ENCODE results near the gene HNRNPM. TPM values are rescaled to one million over a fixed set of nuclear protein-coding genes. Genes with fewer than 3 reads are reported as not detected.

HNRNPM gene
- total RNA-seq, 1 donor from 2014 or later, result 59.0 TPM

GRCh38 chr19:8457827-8458226 lies 13.1 kb downstream of the HNRNPM start:
- no peak overlapping the region for H3K4me3 ChIP-seq (ENCODE audit: low read length in 3 of 3)
- H3K9me3 ChIP-seq (ENCODE audit: control insufficient read depth in 3 of 3, low read length in 3 of 3), result no peaks in the 10 kb centered on the region
- H3K27ac ChIP-seq (ENCODE audit: low read depth, low read length), result no peak overlapping the region
- H3K9ac ChIP-seq (ENCODE audit: low read depth in 1 of 3, low read length in 3 of 3), result peak overlapping the region in 1 of 3 donors; percentile 24
- H3K36me3 ChIP-seq (ENCODE audit: control insufficient read depth in 3 of 3, insufficient read depth in 3 of 3, low read length in 3 of 3), result peaks cover 3 to 13% (median 8%) of the 10 kb centered on the region in 3 donors
- peaks cover 79 to 90% (median 90%) of the 10 kb centered on the region in 3 donors for H3K4me1 ChIP-seq (ENCODE audit: control insufficient read depth in 3 of 3, insufficient read depth in 3 of 3, low read length in 3 of 3)
- no peaks in the 10 kb centered on the region for H3K27me3 ChIP-seq (ENCODE audit: control insufficient read depth in 3 of 3, insufficient read depth in 3 of 3, low read length in 3 of 3)

DNA sequence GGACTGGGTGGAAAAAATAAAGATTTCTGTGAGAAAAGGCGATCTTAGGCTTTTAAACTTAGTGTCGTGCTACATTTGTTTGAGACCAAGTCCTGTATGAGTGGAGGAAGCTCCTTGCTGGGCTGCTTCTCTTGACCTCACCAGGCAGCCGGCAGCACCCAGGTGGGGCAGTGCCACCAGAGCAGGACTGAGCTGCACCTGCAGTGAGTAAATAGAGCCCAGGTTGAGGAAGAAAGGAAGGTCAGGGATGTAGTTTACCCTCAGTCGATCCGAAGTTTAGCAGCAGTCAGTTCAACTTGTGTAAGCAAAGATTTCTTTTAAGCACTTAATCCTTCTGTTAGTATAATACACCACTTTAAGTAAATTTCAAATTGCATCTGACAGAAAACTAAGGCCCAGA lies 13.6 kb downstream of the HNRNPM start:
- Histone ChIP-seq H3K27me3 (ENCODE audit: control insufficient read depth in 3 of 3, insufficient read depth in 3 of 3, low read length in 3 of 3) (no peaks in the 10 kb centered on the region), H3K4me3 (ENCODE audit: low read length in 3 of 3) (no peak overlapping the region), H3K9me3 (ENCODE audit: control insufficient read depth in 3 of 3, low read length in 3 of 3) (no peaks in the 10 kb centered on the region), H3K36me3 (ENCODE audit: control insufficient read depth in 3 of 3, insufficient read depth in 3 of 3, low read length in 3 of 3) (peaks cover 8 to 14% (median 8%) of the 10 kb centered on the region in 3 donors), H3K9ac (ENCODE audit: low read depth in 1 of 3, low read length in 3 of 3) (no peak overlapping the region), H3K4me1 (ENCODE audit: control insufficient read depth in 3 of 3, insufficient read depth in 3 of 3, low read length in 3 of 3) (peaks cover 78 to 89% (median 89%) of the 10 kb centered on the region in 3 donors), H3K27ac (ENCODE audit: low read depth, low read length) (no peak overlapping the region)

DNA sequence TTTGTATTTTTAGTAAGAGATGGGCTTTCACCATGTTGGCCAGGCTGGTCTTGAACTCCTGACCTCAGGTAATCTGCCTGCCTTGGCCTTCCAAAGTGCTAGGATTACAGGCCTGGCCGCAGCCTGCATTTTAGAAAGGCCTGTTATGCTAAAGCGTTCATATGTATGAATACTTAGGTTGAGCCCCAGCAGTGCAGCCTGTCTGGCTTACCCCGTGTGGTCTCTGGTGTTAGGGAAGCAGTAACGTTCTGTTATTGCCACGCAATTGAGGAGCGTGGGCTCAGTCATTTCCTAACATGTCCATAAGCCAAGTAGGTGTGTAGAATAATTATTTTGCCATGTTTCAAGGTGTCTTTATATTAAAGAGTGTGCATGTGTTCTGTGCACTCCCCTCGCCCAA lies 14.3 kb downstream of the HNRNPM start:
- Histone ChIP-seq H3K4me3 (ENCODE audit: low read length in 3 of 3) (peak overlapping the region in 1 of 3 donors; percentile 35), H3K9ac (ENCODE audit: low read depth in 1 of 3, low read length in 3 of 3) (peak overlapping the region in 1 of 3 donors; percentile 36), H3K4me1 (ENCODE audit: control insufficient read depth in 3 of 3, insufficient read depth in 3 of 3, low read length in 3 of 3) (peaks cover 71 to 82% (median 81%) of the 10 kb centered on the region in 3 donors), H3K36me3 (ENCODE audit: control insufficient read depth in 3 of 3, insufficient read depth in 3 of 3, low read length in 3 of 3) (peaks cover 12 to 18% (median 13%) of the 10 kb centered on the region in 3 donors), H3K27me3 (ENCODE audit: control insufficient read depth in 3 of 3, insufficient read depth in 3 of 3, low read length in 3 of 3) (no peaks in the 10 kb centered on the region), H3K9me3 (ENCODE audit: control insufficient read depth in 3 of 3, low read length in 3 of 3) (no peaks in the 10 kb centered on the region), H3K27ac (ENCODE audit: low read depth, low read length) (peak overlapping the region; percentile 48)

DNA sequence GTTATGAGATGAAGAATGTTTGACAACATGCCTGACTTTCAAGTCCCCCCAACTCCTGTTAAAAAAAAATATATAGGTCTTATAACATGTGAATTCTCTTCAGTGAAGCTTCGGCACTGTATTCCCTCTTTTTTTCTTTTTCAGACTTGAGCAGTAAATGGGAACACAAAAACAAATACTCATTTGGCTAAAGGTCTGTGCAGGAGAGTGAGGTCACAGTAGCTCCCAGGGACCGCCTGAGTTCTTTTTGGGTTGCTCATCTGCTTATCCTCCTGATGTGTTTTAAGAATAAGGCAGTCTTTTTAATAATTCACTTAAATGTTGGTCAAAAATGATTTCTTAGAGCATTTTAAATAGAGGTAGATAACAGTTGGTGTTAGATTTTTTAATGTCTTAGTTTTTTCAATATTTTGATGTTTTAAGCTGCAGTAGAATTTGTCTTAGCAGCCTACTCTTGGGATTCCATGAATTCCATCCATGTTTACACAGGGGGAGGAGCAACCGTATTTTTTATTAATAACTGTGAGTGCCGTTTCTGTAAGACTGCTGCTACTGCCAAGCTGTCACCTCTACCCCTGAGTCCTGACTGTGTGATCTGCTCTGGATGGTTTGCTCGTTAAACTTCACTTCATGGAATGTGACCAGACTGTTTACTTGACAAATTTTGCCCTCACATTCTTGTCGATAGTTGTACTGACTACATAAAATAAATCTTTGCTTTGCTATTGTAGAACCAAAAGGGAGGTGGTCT lies 14.9 kb downstream of the HNRNPM start:
- Histone ChIP-seq H3K36me3 (ENCODE audit: control insufficient read depth in 3 of 3, insufficient read depth in 3 of 3, low read length in 3 of 3) (peaks cover 15 to 20% (median 15%) of the 10 kb centered on the region in 3 donors), H3K27ac (ENCODE audit: low read depth, low read length) (peak overlapping the region; percentile 48), H3K27me3 (ENCODE audit: control insufficient read depth in 3 of 3, insufficient read depth in 3 of 3, low read length in 3 of 3) (no peaks in the 10 kb centered on the region), H3K9me3 (ENCODE audit: control insufficient read depth in 3 of 3, low read length in 3 of 3) (no peaks in the 10 kb centered on the region), H3K4me1 (ENCODE audit: control insufficient read depth in 3 of 3, insufficient read depth in 3 of 3, low read length in 3 of 3) (peaks cover 65 to 76% (median 76%) of the 10 kb centered on the region in 3 donors), H3K9ac (ENCODE audit: low read depth in 1 of 3, low read length in 3 of 3) (peak overlapping the region in 2 of 3 donors; percentile 25 to 36), H3K4me3 (ENCODE audit: low read length in 3 of 3) (peak overlapping the region in 1 of 3 donors; percentile 44)

DNA sequence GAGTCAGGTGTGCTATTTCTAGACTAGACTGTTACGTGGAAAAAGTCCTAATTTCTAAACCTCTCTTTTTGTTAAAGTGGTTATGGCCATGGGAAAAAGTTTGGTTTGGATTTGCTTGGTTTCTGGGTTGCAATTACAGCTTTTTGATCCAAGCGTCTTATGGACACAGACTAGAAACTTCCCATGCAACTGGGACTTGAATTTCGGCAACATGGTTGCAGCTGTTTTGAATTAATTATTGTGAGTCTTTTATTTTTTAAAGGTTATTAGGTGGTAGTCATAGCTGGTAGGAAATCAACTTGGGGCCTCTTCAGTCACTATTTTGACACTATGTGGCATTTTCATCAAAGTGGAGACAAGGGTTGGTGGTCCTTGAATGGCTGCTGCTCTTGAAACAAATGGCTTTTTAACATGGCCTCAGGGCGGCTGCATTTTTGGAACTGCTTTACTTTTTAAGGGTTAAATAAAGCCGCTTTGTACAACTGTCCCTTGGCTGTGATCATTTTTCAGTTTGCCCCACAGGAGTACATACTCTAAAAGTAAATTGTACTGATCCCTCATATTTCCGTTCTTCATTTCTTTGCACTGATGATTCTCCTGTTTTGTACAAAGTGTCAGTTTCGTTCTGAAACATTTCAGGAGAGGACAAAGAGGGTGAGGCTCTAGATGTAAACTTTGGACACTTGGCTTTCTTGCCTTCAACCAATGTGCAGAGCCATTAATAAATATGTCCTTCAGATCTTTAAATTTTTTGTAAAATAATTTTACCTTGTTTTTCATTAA lies 15.9 kb downstream of the HNRNPM start:
- Histone ChIP-seq H3K36me3 (ENCODE audit: control insufficient read depth in 3 of 3, insufficient read depth in 3 of 3, low read length in 3 of 3) (peaks cover 25 to 27% (median 26%) of the 10 kb centered on the region in 3 donors), H3K27me3 (ENCODE audit: control insufficient read depth in 3 of 3, insufficient read depth in 3 of 3, low read length in 3 of 3) (no peaks in the 10 kb centered on the region), H3K4me1 (ENCODE audit: control insufficient read depth in 3 of 3, insufficient read depth in 3 of 3, low read length in 3 of 3) (peaks cover 63 to 70% (median 68%) of the 10 kb centered on the region in 3 donors), H3K4me3 (ENCODE audit: low read length in 3 of 3) (no peak overlapping the region), H3K27ac (ENCODE audit: low read depth, low read length) (peak overlapping the region; percentile 48), H3K9ac (ENCODE audit: low read depth in 1 of 3, low read length in 3 of 3) (no peak overlapping the region), H3K9me3 (ENCODE audit: control insufficient read depth in 3 of 3, low read length in 3 of 3) (no peaks in the 10 kb centered on the region)

- H3K36me3 ChIP-seq (ENCODE audit: control insufficient read depth in 3 of 3, insufficient read depth in 3 of 3, low read length in 3 of 3), result peaks cover 25 to 30% (median 27%) of the 10 kb centered on the region in 3 donors
- H3K4me1 ChIP-seq (ENCODE audit: control insufficient read depth in 3 of 3, insufficient read depth in 3 of 3, low read length in 3 of 3), result peaks cover 57 to 65% (median 63%) of the 10 kb centered on the region in 3 donors
- H3K27ac ChIP-seq (ENCODE audit: low read depth, low read length), result no peak overlapping the region
- no peak overlapping the region for H3K9ac ChIP-seq (ENCODE audit: low read depth in 1 of 3, low read length in 3 of 3)
- no peaks in the 10 kb centered on the region for H3K9me3 ChIP-seq (ENCODE audit: control insufficient read depth in 3 of 3, low read length in 3 of 3)
- H3K4me3 ChIP-seq (ENCODE audit: low read length in 3 of 3), result no peak overlapping the region
- no peaks in the 10 kb centered on the region for H3K27me3 ChIP-seq (ENCODE audit: control insufficient read depth in 3 of 3, insufficient read depth in 3 of 3, low read length in 3 of 3)
Measured at GRCh38 chr19:8461376-8461775, 16.6 kb downstream of the HNRNPM start.

DNA sequence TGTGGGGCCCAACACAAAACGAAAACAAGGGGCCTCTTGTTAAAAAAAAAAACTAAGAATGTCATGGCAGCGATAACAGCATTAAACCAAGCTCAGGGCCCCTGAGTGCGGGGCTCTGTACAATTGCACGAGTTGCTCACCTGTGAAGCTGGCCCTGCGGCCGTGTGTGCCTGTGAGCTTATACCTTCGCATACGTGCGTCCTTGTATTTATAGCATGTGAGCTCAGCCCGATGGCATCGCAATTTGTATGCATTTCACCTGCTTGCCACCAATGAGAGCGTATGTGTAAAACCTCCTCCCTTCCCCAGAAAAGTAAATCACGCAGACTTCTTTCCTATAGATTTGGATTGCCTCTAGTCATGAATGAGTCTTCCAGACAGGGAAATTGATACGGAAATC lies 17.1 kb downstream of the HNRNPM start:
- Histone ChIP-seq H3K27ac (ENCODE audit: low read depth, low read length) (peak overlapping the region; percentile 8), H3K9me3 (ENCODE audit: control insufficient read depth in 3 of 3, low read length in 3 of 3) (no peaks in the 10 kb centered on the region), H3K4me3 (ENCODE audit: low read length in 3 of 3) (peak overlapping the region in 1 of 3 donors; percentile 2), H3K9ac (ENCODE audit: low read depth in 1 of 3, low read length in 3 of 3) (no peak overlapping the region), H3K4me1 (ENCODE audit: control insufficient read depth in 3 of 3, insufficient read depth in 3 of 3, low read length in 3 of 3) (peaks cover 52 to 59% (median 58%) of the 10 kb centered on the region in 3 donors), H3K36me3 (ENCODE audit: control insufficient read depth in 3 of 3, insufficient read depth in 3 of 3, low read length in 3 of 3) (peaks cover 22 to 32% (median 31%) of the 10 kb centered on the region in 3 donors), H3K27me3 (ENCODE audit: control insufficient read depth in 3 of 3, insufficient read depth in 3 of 3, low read length in 3 of 3) (no peaks in the 10 kb centered on the region)

- H3K27me3 ChIP-seq (ENCODE audit: control insufficient read depth in 3 of 3, insufficient read depth in 3 of 3, low read length in 3 of 3), result no peaks in the 10 kb centered on the region
- H3K4me3 ChIP-seq (ENCODE audit: low read length in 3 of 3), result no peak overlapping the region
Measured at GRCh38 chr19:8462571-8462970, 17.8 kb downstream of the HNRNPM start.

GRCh38 chr19:8463365-8463764 lies 18.6 kb downstream of the HNRNPM start:
- Histone ChIP-seq H3K27me3 (ENCODE audit: control insufficient read depth in 3 of 3, insufficient read depth in 3 of 3, low read length in 3 of 3) (no peaks in the 10 kb centered on the region), H3K36me3 (ENCODE audit: control insufficient read depth in 3 of 3, insufficient read depth in 3 of 3, low read length in 3 of 3) (peaks cover 30 to 41% (median 40%) of the 10 kb centered on the region in 3 donors), H3K27ac (ENCODE audit: low read depth, low read length) (no peak overlapping the region), H3K4me1 (ENCODE audit: control insufficient read depth in 3 of 3, insufficient read depth in 3 of 3, low read length in 3 of 3) (peaks cover 41 to 46% (median 45%) of the 10 kb centered on the region in 3 donors), H3K9ac (ENCODE audit: low read depth in 1 of 3, low read length in 3 of 3) (no peak overlapping the region), H3K9me3 (ENCODE audit: control insufficient read depth in 3 of 3, low read length in 3 of 3) (no peaks in the 10 kb centered on the region), H3K4me3 (ENCODE audit: low read length in 3 of 3) (no peak overlapping the region)

More at GRCh38 chr19:8462571-8462970, 17.8 kb downstream of the HNRNPM start:
- Histone ChIP-seq H3K9ac (ENCODE audit: low read depth in 1 of 3, low read length in 3 of 3) (no peak overlapping the region), H3K27ac (ENCODE audit: low read depth, low read length) (no peak overlapping the region), H3K36me3 (ENCODE audit: control insufficient read depth in 3 of 3, insufficient read depth in 3 of 3, low read length in 3 of 3) (peaks cover 26 to 38% (median 35%) of the 10 kb centered on the region in 3 donors), H3K4me1 (ENCODE audit: control insufficient read depth in 3 of 3, insufficient read depth in 3 of 3, low read length in 3 of 3) (peaks cover 48 to 53% (median 53%) of the 10 kb centered on the region in 3 donors), H3K9me3 (ENCODE audit: control insufficient read depth in 3 of 3, low read length in 3 of 3) (no peaks in the 10 kb centered on the region)
